OCI-LY3 (cell line): ENCODE data around the gene RNF113B.

Source experiments
- CTCF ChIP-seq: fragments of 200-600, 300-600 bp; sonication (generic); IDR thresholded peaks from 2 replicates; pipeline ENCODE4 v1.5.1; 2014; ENCODE audit warnings: antibody characterized with exemption, low read length, low read depth
- EZH2phosphoT487 ChIP-seq: fragments of 200-600 bp; shearing (Covaris generic); IDR thresholded peaks from 2 replicates; pipeline ENCODE4 v1.6.1; 2018; ENCODE audit warnings: antibody characterized with exemption, mixed run types, low read depth

DNA sequence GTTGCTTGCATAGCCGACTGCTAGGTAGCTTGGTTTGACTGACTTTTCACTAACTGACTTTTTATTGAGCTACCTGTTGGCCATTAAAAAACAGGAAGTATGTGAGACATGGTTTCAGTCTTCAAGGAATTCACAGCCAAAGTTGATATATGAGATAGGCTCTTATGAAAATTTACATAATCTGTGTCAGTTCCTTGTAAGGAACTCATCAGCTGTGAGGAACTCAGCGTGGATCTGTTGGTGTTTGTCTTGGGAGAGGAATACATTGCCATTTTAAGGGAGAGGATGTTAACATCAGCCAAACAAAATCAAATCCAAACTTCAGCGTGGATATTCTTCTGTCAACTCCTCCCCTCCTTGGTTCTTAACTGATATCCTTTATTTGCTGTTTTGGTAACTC, 2.0 kb downstream of the RNF113B start:
- TF ChIP-seq CTCF (no peak), EZH2phosphoT487 (no peak)
